Right kidney (tissue), 1 donor: ENCODE measurements around the gene NIM1K.
"Not testable (repeated sequence)": the region's sequence is repeated elsewhere in the genome, so short reads cannot be mapped to it uniquely, and the experiment has no call there.

Experiments
- DNase-seq: peaks from one replicate; pipeline ENCODE4 v3.0.0-alpha.2; 2016

The NIM1K gene

GRCh38 chr5:43281840-43282658 lies 90.0 kb downstream of the NIM1K start:
- DNase-seq: no peak

GRCh38 chr5:43286623-43287022 lies 94.6 kb downstream of the NIM1K start:
- no peak for DNase-seq

- no peak for DNase-seq
Measured at GRCh38 chr5:43287493-43287892, 95.5 kb downstream of the NIM1K start.

GRCh38 chr5:43288269-43288831 lies 96.3 kb downstream of the NIM1K start:
- DNase-seq: no peak

GRCh38 chr5:43290726-43291125 lies 98.7 kb downstream of the NIM1K start:
- DNase-seq: no peak

- DNase-seq: no peak
Measured at GRCh38 chr5:43294226-43294625, 102.2 kb downstream of the NIM1K start.

GRCh38 chr5:43295202-43295601 lies 103.2 kb downstream of the NIM1K start:
- DNase-seq: no peak

GRCh38 chr5:43296835-43297234 lies 104.8 kb downstream of the NIM1K start:
- DNase-seq: no peak

- no peak for DNase-seq
Measured at GRCh38 chr5:43298443-43298842, 106.4 kb downstream of the NIM1K start.

GRCh38 chr5:43300112-43300511 lies 108.1 kb downstream of the NIM1K start:
- no peak for DNase-seq

- DNase-seq: no peak
Measured at GRCh38 chr5:43301653-43302091, 109.6 kb downstream of the NIM1K start.

GRCh38 chr5:43302481-43302880 lies 110.5 kb downstream of the NIM1K start:
- no peak for DNase-seq

GRCh38 chr5:43303242-43303641 lies 111.2 kb downstream of the NIM1K start:
- DNase-seq: no peak

- DNase-seq: no peak
Measured at GRCh38 chr5:43304525-43304924, 112.5 kb downstream of the NIM1K start.

- peak; percentile 19 for DNase-seq
Measured at GRCh38 chr5:43305948-43306565, 114.0 kb downstream of the NIM1K start.

GRCh38 chr5:43306954-43307353 lies 114.9 kb downstream of the NIM1K start:
- DNase-seq: not testable (repeated sequence)

- DNase-seq: no peak
Measured at GRCh38 chr5:43309122-43309521, 117.1 kb downstream of the NIM1K start.

GRCh38 chr5:43309637-43310036 lies 117.6 kb downstream of the NIM1K start:
- no peak for DNase-seq

- no peak for DNase-seq
Measured at GRCh38 chr5:43312076-43312661, 120.1 kb downstream of the NIM1K start.

GRCh38 chr5:43312699-43313034 lies 120.6 kb downstream of the NIM1K start:
- no peak for DNase-seq

GRCh38 chr5:43313035-43313853 lies 121.2 kb downstream of the NIM1K start, which contains the start of gene HMGCS1:
TSS of gene HMGCS1 (minus strand) at chr5:43313412. CDS start at chr5:43298965, 14,447 bp downstream.
- peak; percentile 97 for DNase-seq

- no peak for DNase-seq
Measured at GRCh38 chr5:43313854-43314457, 121.9 kb downstream of the NIM1K start.
